Liver (tissue), 9 donors: ENCODE measurements around the gene LCN6. TPM values are rescaled to one million over a fixed set of nuclear protein-coding genes. Genes with fewer than 3 reads are reported as not detected.

Experiments used
- DNase-seq: peaks from one replicate; pipeline ENCODE4 v3.0.0-alpha.2; 2017; ENCODE audit warnings: low spot score
- H3K27ac ChIP-seq, 2 donors: one replicate each; pipeline ENCODE4 v1.7.0; 2013; ENCODE audit warnings: inconsistent platforms in 2 of 2, low read length in 2 of 2, control low read depth in 1 of 2, low read depth in 1 of 2, mild to moderate bottlenecking in 1 of 2
- H3K27me3 ChIP-seq, 4 donors: one replicate each; pipeline versions ENCODE4 v1.6.1 to v1.7.0; 2013; ENCODE audit warnings: low read length in 3 of 4, inconsistent platforms in 1 of 4, mild to moderate bottlenecking in 1 of 4, moderate library complexity in 1 of 4; ENCODE audit not compliant: control insufficient read depth in 4 of 4, insufficient read depth in 4 of 4
- H3K36me3 ChIP-seq, 4 donors: one replicate each; pipeline versions ENCODE4 v1.6.1 to v1.7.0; 2013; ENCODE audit warnings: low read length in 3 of 4, mild to moderate bottlenecking in 3 of 4, low read depth in 1 of 4, moderate library complexity in 1 of 4; ENCODE audit not compliant: control insufficient read depth in 4 of 4, insufficient read depth in 3 of 4
- H3K4me1 ChIP-seq, 4 donors: one replicate each; pipeline versions ENCODE4 v1.6.1 to v1.7.0; 2013; ENCODE audit warnings: low read length in 3 of 4, mild to moderate bottlenecking in 3 of 4, moderate library complexity in 1 of 4; ENCODE audit not compliant: control insufficient read depth in 4 of 4, insufficient read depth in 4 of 4
- H3K4me3 ChIP-seq, 3 donors: one replicate each; pipeline versions ENCODE4 v1.6.1 to v1.7.0; 2013; ENCODE audit warnings: low read length in 3 of 3, control low read depth in 1 of 3, low read depth in 1 of 3, mild to moderate bottlenecking in 1 of 3
- H3K9ac ChIP-seq, 2 donors: one replicate each; pipeline ENCODE4 v1.7.0; 2013; ENCODE audit warnings: low read length in 2 of 2, mild to moderate bottlenecking in 2 of 2, moderate library complexity in 2 of 2, control low read depth in 1 of 2, low read depth in 1 of 2
- H3K9me3 ChIP-seq, 4 donors: one replicate each; pipeline versions ENCODE4 v1.6.1 to v1.7.0; 2013; ENCODE audit warnings: low read length in 3 of 4; ENCODE audit not compliant: control insufficient read depth in 4 of 4
- EGR1 ChIP-seq, 2 donors: IDR thresholded peaks; 2 replicates each; pipeline ENCODE4 v1.6.1; 2016 to 2018; ENCODE audit warnings: antibody characterized with exemption in 2 of 2, low read depth in 2 of 2
- GABPA ChIP-seq, 2 donors: IDR thresholded peaks in 1 of 2; conservative IDR thresholded peaks in 1 of 2; 2 replicates each; pipeline ENCODE4 v1.6.1; 2016; ENCODE audit warnings: antibody characterized with exemption in 2 of 2, mild to moderate bottlenecking in 1 of 2, moderate library complexity in 1 of 2
- HNF4A ChIP-seq, 2 donors: conservative IDR thresholded peaks; 2 replicates each; pipeline ENCODE4 v1.6.1; 2016; ENCODE audit warnings: antibody characterized with exemption in 2 of 2, mild to moderate bottlenecking in 2 of 2
- HNF4G ChIP-seq: IDR thresholded peaks from 2 replicates; pipeline ENCODE4 v1.6.1; 2016; ENCODE audit warnings: antibody characterized with exemption
- JUND ChIP-seq, 2 donors: IDR thresholded peaks; 2 replicates each; pipeline ENCODE4 v1.6.1; 2016; ENCODE audit warnings: antibody characterized with exemption in 2 of 2
- RAD21 ChIP-seq, 2 donors: IDR thresholded peaks; 2 replicates each; pipeline ENCODE4 v1.6.1; 2016; ENCODE audit warnings: antibody characterized with exemption in 2 of 2, mild to moderate bottlenecking in 2 of 2
- SP1 ChIP-seq: IDR thresholded peaks from 2 replicates; pipeline ENCODE4 v1.6.1; 2018; ENCODE audit warnings: antibody characterized with exemption, mild to moderate bottlenecking
- TAF1 ChIP-seq: conservative IDR thresholded peaks from 2 replicates; pipeline ENCODE4 v1.6.1; 2016; ENCODE audit warnings: antibody characterized with exemption, mild to moderate bottlenecking
- YY1 ChIP-seq: IDR thresholded peaks from 2 replicates; pipeline ENCODE4 v1.6.1; 2016; ENCODE audit warnings: antibody characterized with exemption, mild to moderate bottlenecking
- WGBS: extraction: QIAGEN DNeasy Blood & Tissue Kit; methylation state at CpG from one replicate; pipeline ENCODE4 v1.1.7; 2013; 5-methylcytosine and 5-hydroxymethylcytosine counted together
- polyA plus RNA-seq, 2 donors: library from polyadenylated mRNA; stranded (reverse) in 1 of 2; unstranded in 1 of 2; fragments of 200-250 nt in 1 of 2; fragments of >200 nt in 1 of 2; fragmentation: Nextera tagmentation in 1 of 2; extraction: Ambion mirVana in 1 of 2; gene quantifications; one replicate each; pipeline versions ENCODE4 v1.2.1 to v1.2.3, GENCODE V29; 2013 to 2015
- total RNA-seq, 2 donors: library from RNA; depleted of rRNA; stranded (reverse); fragments of >200 nt; gene quantifications; one replicate each; pipeline ENCODE4 v1.2.3, GENCODE V29; 2014
- TF ChIP-seq, protein P1 (sequence below): IDR thresholded peaks from 2 replicates; pipeline ENCODE4 v1.6.1; 2016; ENCODE audit warnings: antibody characterized with exemption, mild to moderate bottlenecking
- TF ChIP-seq, protein P2 (sequence below): fragments of 150-350 bp; IDR thresholded peaks from 2 replicates; pipeline ENCODE4 v1.5.1; 2017; ENCODE audit warnings: improper control_type of control experiment, low read depth, low read length; ENCODE audit not compliant: missing input control
- TF ChIP-seq, protein P3 (sequence below): IDR thresholded peaks from 2 replicates; pipeline ENCODE4 v1.6.1; 2016; ENCODE audit warnings: antibody characterized with exemption
- donor health status: healthy.
- donor health status: healthy.
- donor health status: healthy.
- donor health status: healthy.
- donor health status: healthy.

LCN6 gene
- total and polyA plus RNA-seq, 4 donors = 0.14 to 0.32 TPM; not detected in 2

DNA sequence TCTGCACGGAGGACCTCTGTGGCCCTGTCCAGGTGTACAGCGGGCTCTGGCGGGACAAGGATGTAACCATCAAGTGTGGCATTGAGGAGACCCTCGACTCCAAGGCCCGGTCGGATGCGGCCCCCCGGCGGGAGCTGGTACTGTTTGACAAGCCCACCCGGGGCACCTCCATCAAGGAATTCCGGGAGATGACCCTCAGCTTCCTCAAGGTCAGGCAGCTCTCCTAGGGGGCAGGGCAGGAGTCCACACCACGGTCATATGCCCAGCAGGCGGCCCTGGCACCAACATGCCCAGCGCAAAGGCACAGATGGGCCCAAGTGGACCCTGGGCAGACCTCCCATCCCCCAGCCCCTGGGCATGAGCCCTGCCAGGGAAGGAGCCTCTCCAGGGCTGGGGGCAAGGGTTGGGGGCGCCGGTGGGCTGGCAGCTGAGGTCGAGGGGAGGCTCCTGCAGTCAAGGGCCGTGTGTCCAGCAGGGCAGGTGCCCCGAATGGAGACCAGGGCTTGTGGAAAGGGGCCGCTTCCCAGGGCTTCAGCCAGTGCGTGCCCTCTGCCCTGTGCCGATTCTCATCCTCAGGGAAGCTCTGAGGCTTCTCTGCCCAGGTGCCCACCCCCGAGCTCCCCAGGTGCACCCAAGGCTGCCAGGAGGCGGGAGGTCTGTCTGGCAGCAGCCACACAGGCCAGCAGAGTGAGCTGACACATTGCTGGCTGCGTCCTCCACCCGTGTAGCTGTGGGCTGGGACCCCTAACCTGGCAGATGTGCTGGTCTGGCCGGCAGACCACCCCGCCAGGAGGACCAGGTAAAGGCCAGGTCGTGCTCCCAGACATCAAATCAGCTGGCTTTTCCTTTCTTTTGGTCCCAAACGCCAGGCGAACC, 26.0 kb downstream of the LCN6 start:
- 85% methylated on average over 31 of the region's 31 CpGs for WGBS
- Histone ChIP-seq H3K4me3 (no peak overlapping the region), H3K4me1 (peaks cover 0 to 56% (median 29%) of the 10 kb centered on the region in 4 donors), H3K27me3 (no peaks in the 10 kb centered on the region), H3K36me3 (peaks cover 15 to 33% (median 23%) of the 10 kb centered on the region in 4 donors), H3K27ac (no peak overlapping the region), H3K9ac (no peak overlapping the region), H3K9me3 (no peaks in the 10 kb centered on the region)
- TF ChIP-seq YY1 (no peak), HNF4A (conservative IDR thresholded peaks at IDR 0.05) (peak; percentile 26 to 30)
- no peak for DNase-seq

DNA sequence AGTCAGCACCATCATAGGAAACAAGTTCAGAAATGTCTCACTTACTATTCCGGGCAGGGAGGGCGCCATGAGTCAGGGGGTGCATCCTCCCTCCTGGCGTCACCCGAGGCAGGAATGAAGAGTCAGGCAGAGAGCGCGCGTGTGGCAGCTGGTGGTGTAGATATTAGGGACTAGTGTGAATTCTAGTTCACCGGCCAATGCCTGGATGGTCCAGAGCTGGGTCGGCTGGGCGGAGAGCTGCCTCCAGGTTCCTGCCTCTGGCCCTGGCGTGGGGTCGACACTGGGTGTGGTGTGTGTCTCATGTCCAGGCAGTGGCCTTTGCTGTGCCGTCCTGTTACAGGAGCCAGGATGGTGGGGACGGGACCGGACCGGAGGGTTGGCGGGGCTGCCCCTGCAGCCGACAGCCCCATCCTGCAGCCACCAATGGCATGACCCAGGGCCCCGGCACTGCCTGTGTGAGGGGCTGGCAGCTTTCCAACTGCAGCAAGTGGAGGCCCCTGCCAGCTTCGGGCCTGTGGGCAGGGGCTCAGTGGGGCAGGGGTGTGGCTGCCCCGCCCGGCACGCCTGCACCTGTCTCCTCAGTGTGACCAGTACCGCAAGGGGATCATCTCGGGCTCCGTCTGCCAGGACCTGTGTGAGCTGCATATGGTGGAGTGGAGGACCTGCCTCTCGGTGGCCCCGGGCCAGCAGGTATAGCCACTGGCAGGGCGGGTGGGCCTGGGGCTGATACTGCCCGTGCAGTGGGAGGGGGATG, 26.8 kb downstream of the LCN6 start:
- Histone ChIP-seq H3K27me3 (no peaks in the 10 kb centered on the region), H3K9me3 (no peaks in the 10 kb centered on the region), H3K36me3 (peaks cover 15 to 33% (median 23%) of the 10 kb centered on the region in 4 donors), H3K27ac (no peak overlapping the region), H3K4me1 (peaks cover 0 to 50% (median 24%) of the 10 kb centered on the region in 4 donors), H3K4me3 (no peak overlapping the region), H3K9ac (no peak overlapping the region)
- TF ChIP-seq, protein P1, sequence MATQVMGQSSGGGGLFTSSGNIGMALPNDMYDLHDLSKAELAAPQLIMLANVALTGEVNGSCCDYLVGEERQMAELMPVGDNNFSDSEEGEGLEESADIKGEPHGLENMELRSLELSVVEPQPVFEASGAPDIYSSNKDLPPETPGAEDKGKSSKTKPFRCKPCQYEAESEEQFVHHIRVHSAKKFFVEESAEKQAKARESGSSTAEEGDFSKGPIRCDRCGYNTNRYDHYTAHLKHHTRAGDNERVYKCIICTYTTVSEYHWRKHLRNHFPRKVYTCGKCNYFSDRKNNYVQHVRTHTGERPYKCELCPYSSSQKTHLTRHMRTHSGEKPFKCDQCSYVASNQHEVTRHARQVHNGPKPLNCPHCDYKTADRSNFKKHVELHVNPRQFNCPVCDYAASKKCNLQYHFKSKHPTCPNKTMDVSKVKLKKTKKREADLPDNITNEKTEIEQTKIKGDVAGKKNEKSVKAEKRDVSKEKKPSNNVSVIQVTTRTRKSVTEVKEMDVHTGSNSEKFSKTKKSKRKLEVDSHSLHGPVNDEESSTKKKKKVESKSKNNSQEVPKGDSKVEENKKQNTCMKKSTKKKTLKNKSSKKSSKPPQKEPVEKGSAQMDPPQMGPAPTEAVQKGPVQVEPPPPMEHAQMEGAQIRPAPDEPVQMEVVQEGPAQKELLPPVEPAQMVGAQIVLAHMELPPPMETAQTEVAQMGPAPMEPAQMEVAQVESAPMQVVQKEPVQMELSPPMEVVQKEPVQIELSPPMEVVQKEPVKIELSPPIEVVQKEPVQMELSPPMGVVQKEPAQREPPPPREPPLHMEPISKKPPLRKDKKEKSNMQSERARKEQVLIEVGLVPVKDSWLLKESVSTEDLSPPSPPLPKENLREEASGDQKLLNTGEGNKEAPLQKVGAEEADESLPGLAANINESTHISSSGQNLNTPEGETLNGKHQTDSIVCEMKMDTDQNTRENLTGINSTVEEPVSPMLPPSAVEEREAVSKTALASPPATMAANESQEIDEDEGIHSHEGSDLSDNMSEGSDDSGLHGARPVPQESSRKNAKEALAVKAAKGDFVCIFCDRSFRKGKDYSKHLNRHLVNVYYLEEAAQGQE = no peak
- TF ChIP-seq GABPA (IDR thresholded peaks at IDR 0.05 in 1 of 2, conservative IDR thresholded peaks at IDR 0.05 in 1 of 2) (no peak), YY1 (no peak), HNF4A (conservative IDR thresholded peaks at IDR 0.05) (no peak), EGR1 (IDR thresholded peaks at IDR 0.05; ENCODE audit: low read depth in 2 of 2) (no peak), SP1 (no peak), JUND (IDR thresholded peaks at IDR 0.05) (no peak), RAD21 (IDR thresholded peaks at IDR 0.05) (no peak), TAF1 (no peak), HNF4G (no peak)
- TF ChIP-seq, protein P2, sequence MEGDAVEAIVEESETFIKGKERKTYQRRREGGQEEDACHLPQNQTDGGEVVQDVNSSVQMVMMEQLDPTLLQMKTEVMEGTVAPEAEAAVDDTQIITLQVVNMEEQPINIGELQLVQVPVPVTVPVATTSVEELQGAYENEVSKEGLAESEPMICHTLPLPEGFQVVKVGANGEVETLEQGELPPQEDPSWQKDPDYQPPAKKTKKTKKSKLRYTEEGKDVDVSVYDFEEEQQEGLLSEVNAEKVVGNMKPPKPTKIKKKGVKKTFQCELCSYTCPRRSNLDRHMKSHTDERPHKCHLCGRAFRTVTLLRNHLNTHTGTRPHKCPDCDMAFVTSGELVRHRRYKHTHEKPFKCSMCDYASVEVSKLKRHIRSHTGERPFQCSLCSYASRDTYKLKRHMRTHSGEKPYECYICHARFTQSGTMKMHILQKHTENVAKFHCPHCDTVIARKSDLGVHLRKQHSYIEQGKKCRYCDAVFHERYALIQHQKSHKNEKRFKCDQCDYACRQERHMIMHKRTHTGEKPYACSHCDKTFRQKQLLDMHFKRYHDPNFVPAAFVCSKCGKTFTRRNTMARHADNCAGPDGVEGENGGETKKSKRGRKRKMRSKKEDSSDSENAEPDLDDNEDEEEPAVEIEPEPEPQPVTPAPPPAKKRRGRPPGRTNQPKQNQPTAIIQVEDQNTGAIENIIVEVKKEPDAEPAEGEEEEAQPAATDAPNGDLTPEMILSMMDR = no peak
- TF ChIP-seq, protein P3, sequence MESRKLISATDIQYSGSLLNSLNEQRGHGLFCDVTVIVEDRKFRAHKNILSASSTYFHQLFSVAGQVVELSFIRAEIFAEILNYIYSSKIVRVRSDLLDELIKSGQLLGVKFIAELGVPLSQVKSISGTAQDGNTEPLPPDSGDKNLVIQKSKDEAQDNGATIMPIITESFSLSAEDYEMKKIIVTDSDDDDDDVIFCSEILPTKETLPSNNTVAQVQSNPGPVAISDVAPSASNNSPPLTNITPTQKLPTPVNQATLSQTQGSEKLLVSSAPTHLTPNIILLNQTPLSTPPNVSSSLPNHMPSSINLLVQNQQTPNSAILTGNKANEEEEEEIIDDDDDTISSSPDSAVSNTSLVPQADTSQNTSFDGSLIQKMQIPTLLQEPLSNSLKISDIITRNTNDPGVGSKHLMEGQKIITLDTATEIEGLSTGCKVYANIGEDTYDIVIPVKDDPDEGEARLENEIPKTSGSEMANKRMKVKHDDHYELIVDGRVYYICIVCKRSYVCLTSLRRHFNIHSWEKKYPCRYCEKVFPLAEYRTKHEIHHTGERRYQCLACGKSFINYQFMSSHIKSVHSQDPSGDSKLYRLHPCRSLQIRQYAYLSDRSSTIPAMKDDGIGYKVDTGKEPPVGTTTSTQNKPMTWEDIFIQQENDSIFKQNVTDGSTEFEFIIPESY = no peak
- WGBS = 79% methylated on average over 30 of the region's 30 CpGs
- no peak for DNase-seq
